GM21360 (cell line): ENCODE results near the gene FIP1L1.
"Not testable (repeated sequence)": the region's sequence is repeated elsewhere in the genome, so short reads cannot be mapped to it uniquely, and the experiment has no call there.

ENCODE experiments used
- ATAC-seq: cut with Tn5 transposase; IDR thresholded peaks from one replicate; pipeline ENCODE4 v1.9.1; 2021; ENCODE audit warnings: mild to moderate bottlenecking, moderate library complexity; ENCODE audit not compliant: unreplicated experiment

The FIP1L1 gene

DNA sequence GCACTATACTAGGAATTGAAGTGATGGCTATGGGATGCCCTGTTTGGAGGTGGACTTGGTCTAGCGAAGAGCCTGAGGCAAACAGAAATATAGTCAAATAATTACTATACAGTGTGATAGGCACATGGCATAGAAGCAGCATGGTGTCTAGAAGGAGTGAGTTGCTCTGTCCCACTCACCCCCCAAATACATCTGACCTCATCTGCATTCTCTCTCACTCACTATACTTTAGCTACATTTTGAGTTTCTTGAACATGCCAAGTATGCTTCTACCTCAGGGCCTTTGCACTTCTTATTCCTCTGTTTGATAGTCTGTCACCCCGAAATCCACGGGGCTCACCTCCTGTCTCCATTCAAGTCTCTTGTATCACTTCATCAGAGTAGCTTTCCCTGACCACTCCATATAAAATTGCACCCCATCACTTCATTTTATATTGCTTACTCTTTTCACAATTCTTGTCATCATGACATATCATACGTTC lies 2.6 kb upstream of the FIP1L1 start:
- ATAC-seq: no peak

DNA sequence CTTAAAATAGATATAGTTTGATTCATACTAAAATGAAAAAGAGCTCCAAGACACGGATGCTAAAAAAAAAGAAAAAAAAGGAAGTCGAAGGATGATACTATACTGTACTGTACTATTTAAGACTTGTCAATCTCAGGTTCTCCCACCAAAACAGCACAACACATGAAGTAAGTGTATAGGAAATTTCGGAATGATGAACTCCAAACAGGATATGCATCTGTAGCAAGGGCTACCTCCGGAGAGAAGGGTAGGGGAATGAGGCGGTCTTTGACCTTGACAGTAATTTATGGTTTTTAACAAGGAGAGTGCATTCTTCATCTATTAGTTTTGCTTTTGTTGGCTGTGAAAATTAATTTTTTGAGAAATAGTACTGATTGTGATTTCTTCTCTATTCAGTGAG lies 541 bp upstream of the FIP1L1 start:
- no peak for ATAC-seq

DNA sequence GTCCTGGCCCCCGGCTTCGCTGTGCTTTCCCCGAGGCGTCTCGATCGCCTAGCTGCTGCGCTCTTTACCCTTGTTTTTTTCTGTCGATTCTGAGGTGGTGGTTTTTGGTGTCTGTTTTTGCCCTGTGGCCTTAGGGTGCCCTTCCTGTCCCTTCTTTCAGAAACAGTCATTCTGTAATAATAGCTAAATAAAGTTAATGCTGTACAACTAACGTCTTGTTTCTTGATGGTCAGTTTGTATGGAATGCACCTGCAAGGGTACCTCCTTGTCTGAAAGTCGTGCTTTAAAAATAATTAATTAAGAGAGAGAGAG lies 686 bp downstream of the FIP1L1 start:
- no peak for ATAC-seq

DNA sequence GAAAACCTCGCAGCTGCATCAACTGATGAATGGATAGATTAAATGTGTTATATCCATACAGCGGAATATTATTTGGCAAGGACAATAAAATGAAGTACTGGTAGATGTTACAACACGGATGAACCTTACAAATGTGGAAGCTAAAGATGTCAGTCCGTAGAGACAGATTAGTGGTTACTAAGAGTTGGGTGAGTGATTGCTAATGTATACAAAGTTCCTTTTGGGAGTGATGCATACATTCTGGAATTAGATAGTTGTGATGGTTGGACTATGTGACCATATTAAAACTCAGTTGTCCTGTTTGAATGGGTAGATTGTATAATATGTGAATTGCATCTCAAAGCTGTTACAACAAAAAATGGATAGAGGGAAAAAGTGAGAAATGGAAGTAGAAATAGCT lies 2.8 kb downstream of the FIP1L1 start:
- no peak for ATAC-seq

DNA sequence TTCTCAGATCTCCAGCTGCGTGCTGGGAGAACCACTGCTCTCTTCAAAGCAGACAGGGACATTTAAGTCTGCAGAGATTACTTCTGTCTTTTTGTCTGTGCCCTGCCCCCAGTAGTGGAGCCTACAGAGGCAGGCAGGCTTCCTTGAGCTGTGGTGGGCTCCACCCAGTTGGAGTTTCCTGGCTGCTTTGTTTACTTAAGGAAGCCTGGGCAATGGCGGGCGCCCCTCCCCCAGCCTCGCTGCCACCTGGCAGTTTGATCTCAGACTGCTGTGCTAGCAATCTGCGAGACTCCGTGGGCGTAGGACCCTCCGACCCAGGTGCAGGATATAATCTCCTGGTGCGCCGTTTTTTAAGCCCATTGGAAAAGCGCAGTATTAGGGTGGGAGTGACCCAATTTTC lies 32.0 kb downstream of the FIP1L1 start:
- ATAC-seq: not testable (repeated sequence)

DNA sequence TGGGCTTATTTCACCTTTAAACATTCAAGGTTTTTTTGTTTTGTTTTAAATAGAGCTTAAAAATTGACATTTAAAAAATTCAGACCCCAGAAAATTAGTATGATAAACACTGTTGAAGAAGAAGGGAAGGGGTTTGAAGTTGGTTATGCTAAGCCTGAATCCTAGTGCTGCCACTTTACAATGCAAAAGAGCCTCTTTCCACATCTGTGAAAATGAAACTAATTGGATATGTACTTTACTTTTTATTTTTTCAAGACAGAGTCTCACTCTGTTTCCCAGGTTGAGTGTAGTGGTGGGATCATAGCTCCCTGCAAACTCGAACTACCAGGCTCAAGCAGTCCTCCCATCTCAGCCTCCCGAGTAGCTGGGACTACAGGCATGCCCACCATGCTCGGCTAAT lies 41.8 kb downstream of the FIP1L1 start:
- ATAC-seq: no peak

DNA sequence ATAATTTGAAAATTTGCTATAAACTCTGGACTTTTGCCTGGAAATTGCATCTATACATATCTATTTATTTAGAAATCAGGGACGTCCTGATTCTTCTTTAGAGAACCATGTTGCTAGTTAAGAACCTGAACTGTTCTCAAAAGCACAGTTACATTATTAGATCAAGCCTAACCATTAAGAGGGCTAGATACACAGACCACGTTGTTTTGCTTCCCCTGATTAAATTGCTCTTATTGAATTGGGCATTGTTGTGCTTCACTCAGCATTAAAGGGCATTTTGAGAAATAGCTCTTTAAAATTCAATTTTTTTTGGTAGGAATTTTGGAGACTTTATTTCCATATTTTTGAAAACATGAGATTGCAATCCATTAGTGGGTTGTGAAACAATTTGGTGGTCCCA lies 44.4 kb downstream of the FIP1L1 start:
- ATAC-seq: no peak

DNA sequence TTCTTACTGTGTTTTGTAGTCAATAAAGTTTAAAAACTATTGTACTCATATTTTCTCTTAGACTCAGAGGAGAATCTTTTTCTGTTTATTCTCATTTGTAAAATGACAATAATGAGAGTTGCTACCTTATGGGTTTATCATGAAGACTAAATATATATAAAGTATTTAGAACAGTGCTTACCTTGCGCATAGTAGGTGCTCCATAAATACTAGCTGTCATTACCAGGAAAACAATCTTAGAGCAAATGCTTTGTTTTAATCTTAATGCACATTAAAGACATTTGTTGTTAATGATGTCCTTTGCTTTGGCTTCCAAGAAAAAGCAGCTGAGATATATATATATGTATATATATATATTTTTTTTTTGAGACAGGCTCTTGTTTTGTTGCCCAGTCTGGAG lies 44.9 kb downstream of the FIP1L1 start:
- ATAC-seq: no peak

DNA sequence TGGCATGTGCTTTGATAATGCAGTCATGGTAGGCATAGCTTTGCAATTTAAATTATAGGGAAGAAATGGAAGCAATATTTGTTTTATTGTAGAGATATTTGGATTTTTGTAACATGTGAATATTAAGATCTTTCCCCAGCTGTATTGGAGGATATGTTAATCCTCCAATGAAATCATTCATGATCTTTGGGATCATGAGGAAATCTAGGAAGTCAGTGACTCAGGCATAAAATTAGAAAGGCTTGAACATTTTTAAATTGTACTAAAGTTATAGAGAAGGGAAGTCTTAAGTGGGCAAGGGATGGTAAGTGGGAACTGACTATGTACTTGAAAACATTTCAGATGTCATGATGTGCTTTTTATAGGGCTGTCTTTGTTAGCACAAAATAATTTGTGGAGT lies 46.8 kb downstream of the FIP1L1 start:
- ATAC-seq: no peak

DNA sequence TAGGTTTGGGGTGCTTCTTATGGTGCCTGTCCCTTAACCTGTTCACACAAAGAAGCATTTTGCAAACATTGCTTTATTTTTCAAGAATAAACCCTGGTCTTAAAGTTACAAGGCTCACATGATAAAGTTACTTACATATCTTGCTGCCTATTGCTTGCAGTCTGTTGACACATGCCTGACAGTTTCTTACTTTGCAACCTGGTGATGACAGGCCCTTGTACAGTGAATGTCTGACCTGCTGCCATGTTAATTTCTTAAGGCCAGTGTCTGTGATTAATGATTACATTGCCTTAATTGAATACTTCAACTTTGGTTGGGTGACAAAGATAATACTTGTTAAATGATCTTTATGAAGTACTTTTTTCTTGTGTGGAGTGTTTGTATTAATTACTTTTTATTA lies 49.9 kb downstream of the FIP1L1 start:
- no peak for ATAC-seq

DNA sequence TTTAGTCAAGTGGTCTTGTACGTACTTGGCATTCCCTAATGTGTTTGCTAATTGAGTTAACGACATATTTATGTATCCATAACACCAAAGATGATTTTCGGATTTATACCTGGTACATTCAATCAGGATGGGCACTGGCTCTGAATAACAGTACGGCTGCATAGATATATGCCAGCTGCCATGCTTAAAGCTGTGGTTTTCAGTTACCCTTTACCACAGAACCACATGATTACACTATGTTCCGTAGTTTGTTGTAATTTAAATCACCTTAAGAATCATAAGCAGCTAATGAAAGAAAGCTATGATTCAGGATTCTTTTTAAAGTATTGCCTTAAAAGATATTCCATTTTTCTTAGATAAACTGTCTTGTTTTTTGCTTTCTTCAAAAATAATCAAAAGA lies 53.6 kb downstream of the FIP1L1 start:
- no peak for ATAC-seq

DNA sequence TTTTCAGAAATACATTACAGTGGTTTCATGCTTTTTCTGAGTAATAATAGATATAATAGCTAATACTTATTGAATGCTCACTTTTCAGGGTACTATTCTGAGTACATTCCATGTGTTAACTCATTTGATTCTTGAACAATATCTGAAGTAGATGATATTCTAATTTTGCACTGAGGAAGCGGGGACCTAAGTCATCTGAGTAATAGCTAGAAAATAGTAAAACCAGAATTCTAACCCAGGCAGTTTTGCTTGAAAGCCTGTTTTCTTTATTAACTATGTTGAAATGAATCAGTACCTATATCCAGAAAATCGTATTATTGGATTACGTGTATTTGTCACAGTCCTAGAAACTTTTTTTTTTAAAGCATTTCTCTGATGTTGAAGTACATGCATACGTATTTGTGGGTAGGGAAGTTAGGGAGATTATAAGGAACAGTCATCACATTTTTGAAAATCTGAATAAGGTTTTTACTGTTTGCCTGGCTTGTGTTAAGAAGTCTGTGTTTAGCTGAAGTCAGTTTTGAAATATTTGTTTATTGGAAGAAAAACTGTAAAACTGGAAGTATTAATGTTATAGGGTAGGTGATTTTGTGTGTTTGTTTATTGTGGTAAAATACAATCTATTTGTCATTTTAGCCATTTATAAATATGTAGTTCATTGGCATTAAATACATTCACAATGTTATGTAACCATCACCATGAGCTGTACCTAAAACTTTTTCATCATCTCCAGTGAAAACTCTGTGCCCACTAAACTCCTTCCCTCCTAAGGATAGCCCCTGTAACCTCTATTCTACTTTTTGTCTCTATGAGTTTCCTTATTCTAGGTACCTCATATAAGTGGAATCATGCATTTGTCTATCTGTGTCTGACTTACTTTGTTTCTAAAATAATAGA lies 55.3 kb downstream of the FIP1L1 start:
- ATAC-seq: peak; percentile 72

DNA sequence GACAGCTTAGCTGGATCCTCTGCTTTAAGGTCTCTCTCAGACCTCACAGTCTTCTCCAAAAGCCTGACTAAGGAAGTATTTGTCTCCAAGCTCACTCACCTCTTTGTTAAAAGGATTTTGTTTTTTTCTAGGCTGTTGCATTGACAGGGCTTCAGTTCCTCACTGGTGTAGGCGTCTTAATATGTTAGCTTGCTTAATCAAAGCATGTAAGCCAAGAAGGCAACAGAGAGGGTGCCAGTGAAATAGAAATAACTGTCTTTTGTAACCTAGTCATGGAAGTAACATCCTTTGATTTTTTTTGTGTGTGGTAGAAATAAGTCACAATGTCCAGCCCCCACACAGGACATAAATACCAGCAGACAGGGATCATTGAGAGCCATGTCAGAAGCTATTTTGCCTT lies 58.8 kb downstream of the FIP1L1 start:
- no peak for ATAC-seq

DNA sequence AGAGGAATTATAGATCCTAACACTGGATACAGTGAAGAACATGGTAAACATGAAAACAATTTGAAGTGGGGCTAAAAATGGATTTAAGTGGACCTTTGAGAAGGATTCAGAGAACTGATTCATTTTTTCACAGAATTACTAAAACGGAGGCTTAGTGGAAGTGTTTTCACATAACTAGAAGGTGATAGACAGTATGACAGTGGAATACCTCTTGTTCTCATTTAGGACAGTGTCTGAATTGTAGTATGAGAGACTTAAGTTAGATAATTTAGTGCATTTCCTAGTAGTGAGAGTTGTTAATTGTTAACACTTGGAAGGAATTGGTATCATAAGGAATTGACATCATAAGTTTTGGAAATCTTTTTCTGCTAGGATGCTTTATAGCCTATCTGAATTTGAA lies 64.1 kb downstream of the FIP1L1 start:
- no peak for ATAC-seq

DNA sequence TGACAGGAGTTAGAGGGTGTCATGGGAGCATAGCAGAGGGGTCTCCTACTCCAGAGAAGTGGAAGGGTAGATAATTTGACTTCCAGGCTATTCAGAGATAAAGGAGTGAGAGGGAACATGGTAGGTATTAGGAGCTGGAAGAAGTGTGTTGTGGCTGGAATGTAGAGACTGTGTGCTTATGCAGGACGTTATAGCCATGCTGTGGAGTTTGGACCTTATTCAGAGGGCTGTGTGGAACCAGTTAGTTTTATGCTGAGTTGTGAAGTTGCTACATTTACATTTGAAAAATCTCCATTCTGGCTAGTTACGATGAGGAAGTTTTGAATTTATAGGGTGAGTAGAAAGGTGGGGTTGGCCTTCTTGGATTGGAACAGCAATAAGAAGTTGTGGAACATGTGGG lies 67.5 kb downstream of the FIP1L1 start:
- no peak for ATAC-seq

DNA sequence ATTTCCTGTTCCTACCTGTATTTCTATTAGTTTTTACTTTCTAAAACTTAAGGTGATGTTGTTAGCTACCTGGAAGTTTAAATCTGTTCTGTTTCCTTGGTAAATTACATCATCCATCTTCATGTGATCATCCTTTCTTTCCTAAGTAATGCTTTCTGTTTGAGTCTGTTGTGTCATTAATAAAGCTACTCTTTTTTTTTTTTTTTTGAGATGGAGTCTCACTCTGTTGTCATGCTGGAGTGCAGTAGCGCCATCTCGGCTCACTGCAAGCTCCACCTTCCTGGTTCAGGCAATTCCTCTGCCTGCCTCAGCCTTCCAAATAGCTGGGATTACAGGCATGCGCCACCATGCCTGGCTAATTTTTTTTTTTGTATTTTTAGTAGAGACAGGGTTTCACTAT lies 73.3 kb downstream of the FIP1L1 start:
- no peak for ATAC-seq

DNA sequence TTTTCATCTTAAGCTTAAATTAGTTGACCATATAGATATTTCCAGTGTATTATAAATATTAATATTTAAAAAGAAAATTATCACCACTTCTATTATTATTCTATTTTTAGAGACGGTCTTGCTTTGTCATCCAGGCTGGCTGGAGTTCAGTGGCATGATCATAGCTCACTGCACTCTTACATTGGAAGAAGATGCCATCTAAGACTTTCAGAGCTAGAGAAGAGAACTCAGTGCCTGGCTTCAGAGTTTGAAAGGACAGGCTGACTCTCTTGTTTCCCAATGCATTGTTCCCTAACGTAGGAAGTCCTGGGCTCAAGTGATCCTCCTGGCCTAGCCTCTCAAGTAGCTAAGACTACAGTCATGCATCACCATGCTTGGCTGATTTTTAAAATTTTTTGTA lies 75.9 kb downstream of the FIP1L1 start:
- ATAC-seq: no peak

DNA sequence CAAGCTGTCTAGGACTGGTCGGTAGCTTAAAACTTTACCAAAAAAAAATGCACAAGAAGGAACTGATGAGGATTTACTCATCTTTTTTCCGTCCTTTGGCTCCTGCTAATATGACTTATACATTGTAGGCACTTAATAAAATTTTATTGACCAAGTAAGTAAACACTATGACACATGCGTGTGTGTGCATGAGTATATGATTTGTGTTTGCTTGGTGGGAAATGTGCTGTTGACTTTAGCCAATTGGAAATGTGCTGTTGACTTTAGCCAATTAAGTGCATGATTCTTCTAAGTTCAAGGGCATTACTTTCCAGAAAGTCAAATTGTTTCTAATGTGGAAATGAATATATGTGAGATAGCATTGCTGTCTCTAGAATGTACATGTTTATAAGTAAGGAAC lies 78.3 kb downstream of the FIP1L1 start:
- no peak for ATAC-seq

DNA sequence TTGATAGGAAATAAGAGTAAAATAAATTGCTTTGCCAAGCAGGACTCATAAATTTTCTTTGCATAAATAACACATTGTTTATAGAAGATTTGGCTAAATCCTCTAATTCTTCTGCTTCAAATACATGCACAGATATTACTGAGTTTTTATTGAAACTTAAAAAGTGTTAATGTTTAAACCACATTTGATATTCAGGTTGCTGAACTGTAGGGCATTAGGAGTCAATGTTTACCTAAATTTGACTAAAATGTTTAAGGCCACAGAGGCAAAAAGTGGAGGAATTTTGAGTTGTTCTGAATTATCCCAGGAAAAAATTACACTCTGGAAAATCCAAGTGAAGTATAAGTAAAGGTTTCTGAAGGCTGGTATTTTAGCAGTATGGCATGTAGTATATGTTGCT lies 78.7 kb downstream of the FIP1L1 start:
- no peak for ATAC-seq

DNA sequence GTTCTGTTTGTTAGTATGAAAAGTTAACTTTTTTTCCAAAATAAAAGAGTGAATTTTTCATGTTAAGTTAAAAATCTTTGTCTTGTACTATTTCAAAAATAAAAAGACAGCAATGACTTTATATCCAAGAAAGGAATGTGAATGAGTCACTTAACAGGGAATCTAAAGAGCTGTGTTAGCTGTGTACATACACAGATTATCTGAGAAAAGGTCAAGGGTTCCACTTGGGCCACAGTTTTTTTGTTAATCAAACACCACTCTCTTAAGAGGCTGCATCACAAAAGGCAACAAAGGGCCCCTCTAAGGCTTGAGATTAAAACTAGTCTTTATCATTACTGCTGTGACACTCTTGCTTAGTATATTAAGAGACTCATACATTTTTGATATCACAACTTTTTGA lies 82.1 kb downstream of the FIP1L1 start:
- ATAC-seq: no peak

DNA sequence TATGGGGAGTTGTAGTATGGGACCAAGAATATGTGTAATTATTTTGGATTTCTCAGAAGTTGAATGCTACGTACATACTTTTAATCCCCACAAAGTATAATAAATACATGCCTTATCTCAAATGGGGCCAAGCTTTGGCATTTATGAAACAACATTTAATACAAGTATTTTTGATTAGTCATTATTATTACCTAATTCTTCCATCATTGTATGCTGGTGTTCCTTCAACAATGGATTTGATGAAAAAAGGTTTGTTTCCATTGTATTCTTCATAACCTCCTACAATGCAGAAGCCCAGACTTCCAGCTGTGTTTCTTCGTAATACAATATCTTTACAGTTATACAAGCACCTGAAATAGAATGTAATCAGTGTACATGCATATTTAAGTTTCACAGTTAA lies 83.8 kb downstream of the FIP1L1 start:
- no peak for ATAC-seq

DNA sequence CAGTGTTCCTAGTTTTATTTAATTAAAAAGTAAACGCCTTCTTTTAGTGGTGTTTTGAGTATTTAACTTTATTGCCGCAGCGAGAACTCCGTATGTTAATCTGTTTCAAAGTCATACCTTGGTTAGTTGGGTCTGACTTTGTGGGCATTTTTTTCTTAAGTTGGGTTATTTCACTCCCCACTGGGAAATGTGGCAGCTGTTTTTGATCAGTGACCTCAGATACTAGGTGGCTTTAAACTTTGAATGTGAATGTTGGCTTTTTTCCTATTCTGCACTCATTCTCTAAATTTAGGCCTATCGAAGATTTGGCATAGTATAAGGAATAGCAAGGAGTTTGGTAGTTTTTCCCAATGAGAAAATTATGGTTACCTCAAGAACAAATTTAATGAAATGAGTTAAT lies 85.9 kb downstream of the FIP1L1 start:
- ATAC-seq: no peak

DNA sequence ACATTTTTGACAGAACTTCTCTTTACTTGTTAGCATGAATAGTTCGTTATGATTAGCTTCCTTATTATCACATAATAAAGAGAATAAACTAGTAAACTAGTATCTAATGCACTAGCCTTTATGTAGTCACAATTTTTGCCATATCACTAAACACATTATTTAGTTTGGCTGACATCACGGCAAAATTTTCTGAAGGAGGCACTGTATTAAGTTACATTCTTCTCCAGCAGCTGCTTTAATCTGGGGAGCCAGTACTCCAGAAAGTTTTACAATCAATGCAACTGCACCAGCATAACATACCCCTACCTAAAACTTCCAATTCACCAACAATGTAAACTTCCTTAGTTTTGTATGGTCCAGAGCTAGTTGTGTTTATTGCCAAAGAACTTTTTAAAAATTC lies 87.8 kb downstream of the FIP1L1 start:
- no peak for ATAC-seq
